ENCODE data around the gene CAMTA1.

DNA sequence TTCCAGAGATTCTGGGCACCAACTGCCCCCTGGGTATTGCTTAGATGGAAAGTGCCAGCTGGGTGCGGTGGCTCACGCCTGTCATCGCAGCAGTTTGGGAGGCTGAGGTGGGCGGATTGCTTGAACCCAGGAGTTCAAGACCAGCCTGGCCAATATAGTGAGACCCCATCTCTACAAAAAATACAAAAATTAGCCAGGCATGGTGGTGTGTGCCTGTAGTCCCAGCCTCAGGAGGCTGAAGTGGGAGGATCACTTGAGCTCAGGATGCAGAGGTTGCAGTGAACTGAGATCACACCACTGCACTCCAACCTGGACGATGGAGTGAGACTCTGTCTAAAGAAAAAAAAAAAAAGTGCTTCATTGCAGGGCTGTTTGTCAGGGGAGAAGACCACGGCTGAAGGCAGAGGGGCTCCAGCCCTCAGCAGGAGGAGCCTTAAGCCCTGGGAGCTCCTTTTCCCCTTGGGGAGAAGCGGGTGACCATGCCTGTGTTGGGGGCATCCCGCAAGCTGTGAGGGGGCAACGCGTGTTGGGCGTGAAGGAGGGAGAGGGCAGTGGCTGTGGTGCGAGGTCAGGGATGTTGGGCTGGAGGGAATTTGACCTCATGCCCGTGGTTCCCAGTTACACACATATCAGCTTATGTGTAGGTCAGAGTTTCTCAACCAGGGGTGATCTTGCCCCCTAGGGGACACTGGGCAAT, 854.3 kb downstream of the CAMTA1 start:
- TF ChIP-seq EP300 (IDR thresholded peaks at IDR 0.05): no peak
- TF ChIP-seq, protein P1, sequence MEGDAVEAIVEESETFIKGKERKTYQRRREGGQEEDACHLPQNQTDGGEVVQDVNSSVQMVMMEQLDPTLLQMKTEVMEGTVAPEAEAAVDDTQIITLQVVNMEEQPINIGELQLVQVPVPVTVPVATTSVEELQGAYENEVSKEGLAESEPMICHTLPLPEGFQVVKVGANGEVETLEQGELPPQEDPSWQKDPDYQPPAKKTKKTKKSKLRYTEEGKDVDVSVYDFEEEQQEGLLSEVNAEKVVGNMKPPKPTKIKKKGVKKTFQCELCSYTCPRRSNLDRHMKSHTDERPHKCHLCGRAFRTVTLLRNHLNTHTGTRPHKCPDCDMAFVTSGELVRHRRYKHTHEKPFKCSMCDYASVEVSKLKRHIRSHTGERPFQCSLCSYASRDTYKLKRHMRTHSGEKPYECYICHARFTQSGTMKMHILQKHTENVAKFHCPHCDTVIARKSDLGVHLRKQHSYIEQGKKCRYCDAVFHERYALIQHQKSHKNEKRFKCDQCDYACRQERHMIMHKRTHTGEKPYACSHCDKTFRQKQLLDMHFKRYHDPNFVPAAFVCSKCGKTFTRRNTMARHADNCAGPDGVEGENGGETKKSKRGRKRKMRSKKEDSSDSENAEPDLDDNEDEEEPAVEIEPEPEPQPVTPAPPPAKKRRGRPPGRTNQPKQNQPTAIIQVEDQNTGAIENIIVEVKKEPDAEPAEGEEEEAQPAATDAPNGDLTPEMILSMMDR (IDR thresholded peaks at IDR 0.05): no peak
- TF ChIP-seq POLR2AphosphoS5 (IDR thresholded peaks at IDR 0.05): no peak
- no peak for TF ChIP-seq POLR2A (IDR thresholded peaks at IDR 0.05)

Measured in stomach (tissue), 4 donors.